NCI-H2171 treated with DMSO at 0.1 percent for 48 hours (cell line): Measurements from ENCODE around the gene ACSL1.
"Not testable (repeated sequence)": the region's sequence is repeated elsewhere in the genome, so short reads cannot be mapped to it uniquely, and the experiment has no call there.

Experiments
- DNase-seq: peaks from one replicate; lab custom pipeline; 2025; lab: John Stamatoyannopoulos, UW

The ACSL1 gene

DNA sequence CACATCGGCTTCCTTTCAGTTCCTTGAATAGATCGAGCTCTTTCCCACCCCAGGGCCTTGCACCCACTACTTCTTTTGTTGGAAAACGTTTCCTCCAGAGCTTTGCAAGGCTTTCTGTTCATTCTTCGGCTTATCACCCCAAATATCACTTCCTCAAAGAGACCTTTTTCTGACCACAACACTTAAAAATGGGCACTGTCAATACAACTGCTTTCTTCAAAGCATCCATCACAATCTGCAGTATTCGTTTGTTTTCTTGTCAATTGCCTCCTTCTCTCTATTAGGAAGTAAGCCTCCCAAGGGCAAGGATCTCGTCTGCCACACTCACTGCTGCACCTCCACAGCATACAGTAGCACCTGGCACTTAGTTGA is 74.2 kb downstream of the ACSL1 start:
- no peak for DNase-seq

DNA sequence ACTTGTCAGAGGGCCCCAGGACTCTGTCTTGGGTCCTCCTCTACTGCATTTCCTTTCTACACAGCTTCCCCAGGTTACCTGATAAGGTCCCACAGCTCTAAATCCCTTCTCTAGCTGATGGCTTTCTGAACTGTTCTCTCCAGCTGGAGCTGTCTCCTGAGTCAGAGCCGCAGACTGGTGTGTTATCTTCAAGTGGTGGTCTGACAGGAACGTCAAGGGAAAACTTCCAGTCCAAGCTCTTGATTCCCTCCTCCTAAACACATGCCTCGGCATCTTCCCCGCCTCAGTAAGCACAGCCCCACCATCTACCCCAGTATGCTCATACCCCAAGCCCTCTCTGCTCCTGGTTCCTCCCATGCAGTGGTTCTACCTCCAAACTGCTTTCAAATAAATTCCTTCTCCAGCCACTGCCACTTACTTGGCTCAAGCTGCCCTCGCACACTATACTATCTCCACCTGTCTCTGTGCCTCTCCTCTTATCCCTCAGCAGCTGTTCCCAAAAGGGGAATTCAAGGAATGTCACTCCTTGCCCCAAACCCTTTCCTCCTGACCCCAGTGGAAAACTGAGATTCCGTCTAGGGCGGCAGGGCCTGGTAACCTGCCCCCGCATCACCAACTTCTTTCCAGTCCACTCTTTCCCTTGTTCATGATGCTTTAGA is 74.7 kb downstream of the ACSL1 start:
- no peak for DNase-seq

DNA sequence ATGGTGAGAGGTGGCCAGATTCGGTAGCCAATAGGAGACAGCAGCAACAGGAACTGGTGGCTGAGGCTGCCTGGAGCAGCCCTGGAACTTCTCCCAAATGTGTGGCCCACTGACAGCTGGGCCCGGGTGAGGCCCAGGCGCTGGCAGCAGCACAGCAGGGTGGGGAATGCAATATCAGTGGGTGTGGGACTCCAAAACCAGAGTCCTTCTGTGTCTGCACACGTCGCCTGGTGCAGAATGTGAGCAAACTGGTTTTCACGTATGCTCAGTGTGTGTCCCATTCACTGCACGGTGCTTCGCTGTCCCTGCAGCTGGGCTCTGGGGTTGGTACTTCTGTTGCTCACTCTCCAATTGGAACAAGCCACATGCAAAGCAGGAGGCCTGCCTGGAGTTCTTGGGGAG is 77.5 kb downstream of the ACSL1 start:
- no peak for DNase-seq

DNA sequence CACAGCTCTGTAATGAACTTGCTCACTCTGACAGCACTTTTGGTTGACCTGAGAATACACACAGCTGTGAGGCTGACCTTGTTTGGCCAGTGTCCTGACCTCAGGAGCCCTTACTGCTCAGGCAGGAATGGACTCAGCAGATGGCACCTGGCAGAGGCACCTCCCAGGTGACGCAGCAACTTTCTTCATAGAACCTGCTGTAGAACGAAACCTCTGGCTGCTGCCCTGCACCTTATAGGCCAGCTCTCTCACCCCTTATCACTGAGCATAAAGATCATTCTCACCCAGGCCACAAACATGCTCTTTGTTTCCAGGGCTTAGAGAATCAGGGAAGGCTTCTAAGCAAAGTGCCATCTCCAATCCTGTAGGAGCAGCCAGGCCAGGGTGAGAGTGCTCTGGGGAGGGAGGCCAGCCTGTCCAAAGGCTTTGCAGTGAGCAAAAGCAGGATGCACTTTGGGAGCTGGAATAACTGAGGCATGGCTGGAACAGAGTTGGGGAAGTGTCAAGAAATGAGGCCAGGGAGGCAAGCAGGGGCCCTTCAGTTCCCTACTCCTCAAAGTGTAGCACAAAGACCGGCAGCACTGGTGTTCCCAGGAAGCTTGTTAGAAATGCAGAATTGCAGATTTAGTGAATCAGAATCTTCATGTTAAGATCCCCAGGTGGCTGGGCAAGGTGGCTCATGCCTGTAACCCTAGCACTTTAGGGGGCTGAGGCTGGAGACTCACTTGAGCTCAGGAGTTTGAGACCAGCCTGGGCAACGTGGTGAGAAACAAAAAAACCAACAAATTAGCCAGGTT is 78.5 kb downstream of the ACSL1 start:
- no peak for DNase-seq

DNA sequence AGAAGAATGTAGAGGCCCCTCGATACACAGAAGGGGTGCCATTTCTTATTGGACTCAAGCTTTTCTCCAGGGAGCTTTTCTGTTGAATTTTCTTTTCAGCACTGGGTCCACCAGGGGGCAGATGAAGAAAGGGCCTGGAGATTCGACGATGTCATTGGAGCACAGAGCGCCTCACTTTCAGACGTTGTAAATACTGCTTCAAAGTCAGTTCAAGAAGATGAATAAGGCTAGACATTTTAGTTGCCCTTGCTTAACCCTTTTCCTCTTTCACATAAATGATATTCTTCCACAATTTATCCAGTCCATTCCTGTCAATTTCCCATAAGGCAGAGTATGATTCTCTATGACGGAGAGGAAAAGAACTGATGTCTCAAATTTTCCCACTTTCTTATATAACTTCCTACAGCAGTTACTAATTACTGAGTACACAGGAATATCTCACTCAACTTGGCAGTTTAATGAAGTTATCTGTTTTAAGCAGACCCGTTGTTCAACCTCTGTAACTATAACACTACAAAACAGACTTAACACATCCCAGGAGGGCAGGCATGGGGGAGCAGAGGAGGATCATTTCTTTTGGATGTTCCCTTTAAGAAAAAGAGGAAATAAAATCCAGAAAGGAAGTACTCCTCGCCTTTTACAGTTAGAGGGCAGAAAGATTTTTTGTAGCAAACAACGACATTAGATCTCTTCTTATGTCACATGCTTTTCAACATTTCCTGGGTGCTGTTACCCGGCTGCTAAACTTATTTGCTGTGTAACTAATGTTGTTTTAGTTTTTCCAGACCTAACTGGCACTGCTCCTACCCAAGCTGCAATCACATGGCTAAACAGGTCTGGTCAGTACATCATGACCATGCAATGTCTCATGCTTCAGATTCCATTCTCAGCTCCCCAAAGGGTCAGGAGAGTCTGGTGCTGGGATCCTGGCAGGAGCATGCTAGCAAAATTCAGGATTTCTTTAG is 79.7 kb downstream of the ACSL1 start:
- DNase-seq, result peak; percentile 50

DNA sequence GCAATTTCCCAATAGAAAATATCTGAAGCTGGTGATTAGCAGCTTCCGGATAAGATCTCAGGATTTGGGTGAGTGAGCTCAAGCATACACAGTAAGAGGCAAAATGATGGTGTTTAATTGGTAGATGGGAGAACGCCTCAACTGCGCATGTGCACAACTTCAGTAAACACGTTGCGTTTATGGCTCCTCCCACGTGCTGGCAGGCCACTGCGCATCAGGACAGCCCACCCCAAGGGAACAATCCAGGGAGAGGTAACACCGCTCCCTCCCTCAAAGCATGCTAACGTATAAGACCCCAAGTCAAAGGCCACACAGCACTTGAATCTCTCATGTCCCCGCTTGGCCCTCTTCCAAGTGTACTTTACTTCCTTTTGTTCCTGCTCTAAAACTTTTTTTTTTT is 81.5 kb downstream of the ACSL1 start:
- DNase-seq, result no peak

DNA sequence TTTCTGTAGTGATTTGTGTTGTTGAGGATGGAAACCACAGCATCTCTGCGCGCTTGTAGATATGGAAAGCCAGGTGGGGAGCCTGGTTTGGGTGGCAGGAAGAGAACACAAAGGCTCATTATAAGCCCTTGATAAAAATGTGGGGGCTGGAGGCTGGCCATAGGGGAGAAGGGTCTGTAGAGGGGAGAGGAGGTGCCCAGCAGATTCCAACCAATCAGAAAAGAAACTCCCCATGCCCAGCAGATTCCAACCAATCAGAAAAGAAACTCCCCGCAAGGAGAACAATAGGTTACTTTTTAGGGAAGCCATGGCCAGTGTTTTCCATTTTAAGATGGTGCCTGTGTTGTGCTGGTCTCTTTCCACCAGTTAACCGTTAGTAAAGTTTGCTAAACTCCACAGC is 82.1 kb downstream of the ACSL1 start:
- no peak for DNase-seq

DNA sequence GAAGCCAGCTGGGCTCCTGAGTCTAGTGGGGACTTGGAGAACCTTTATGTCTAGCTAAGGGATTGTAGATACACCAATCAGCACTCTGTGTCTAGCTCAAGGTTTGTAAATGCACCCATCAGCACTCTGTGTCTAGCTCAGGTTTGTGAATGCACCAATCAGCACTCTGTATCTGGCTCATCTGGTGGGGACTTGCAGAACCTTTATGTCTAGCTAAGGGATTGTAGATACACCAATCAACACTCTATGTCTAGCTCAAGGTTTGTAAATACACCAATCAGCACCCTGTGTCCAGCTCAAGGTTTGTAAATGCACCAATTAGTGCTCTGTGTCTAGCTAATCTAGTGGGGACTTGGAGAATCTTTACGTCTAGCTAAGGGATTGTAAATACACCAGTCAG is 84.1 kb downstream of the ACSL1 start:
- DNase-seq, result not testable (repeated sequence)

DNA sequence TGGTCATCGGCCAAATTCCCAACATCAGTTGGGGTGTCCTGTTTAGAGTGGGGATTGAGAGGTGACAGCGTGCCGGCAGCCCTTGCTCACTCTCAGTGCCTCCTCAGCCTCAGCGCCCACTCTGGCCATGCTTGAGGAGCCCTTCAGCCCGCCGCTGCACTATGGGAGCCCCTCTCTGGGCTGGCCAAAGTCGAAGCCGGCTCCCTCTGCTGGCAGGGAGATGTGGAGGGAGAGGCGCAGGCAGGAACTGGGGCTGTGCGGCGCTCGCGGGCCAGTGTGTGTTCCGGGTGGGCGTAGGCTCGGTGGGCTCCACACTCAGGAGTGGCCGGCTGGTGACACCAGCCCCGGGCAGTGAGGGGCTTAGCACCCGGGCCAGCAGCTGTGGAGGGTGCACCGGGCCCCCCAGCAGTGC is 84.8 kb downstream of the ACSL1 start:
- DNase-seq, result no peak

DNA sequence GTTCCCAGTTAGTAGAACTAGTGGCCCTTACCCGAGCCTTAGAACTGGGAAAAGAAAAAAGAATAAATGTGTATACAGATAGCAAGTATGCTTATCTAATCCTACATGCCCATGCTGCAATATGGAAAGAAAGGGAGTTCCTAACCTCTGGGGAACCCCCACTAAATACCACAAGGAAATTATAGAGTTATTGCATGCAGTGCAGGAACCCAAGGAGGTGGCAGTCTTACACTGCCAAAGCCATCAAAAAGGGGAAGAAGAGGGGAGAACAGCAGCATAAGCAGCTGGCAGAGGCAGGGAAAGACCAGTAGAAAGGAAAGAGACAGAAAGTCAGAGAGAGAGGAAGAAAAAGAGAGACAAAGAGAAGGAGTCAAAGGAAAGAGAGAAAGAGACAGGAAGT is 86.2 kb downstream of the ACSL1 start:
- not testable (repeated sequence) for DNase-seq

DNA sequence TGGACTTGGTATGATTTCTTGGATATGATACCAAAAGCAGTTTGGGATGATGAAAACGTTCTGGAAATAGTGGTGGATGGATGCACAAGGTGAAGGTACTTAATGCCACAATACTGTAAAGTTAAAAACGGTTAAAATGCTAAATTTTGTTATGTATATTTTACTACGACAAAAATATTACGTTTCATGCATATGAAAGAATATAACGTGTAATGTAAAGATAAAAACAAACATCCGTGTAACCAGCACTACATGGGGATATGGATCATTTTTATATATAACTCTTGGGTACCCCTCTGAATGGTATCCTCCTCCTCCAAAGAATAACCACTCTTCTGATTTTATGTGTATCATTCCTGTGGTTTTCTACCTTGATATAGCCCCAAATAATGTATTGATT is 91.0 kb downstream of the ACSL1 start:
- DNase-seq, result no peak

DNA sequence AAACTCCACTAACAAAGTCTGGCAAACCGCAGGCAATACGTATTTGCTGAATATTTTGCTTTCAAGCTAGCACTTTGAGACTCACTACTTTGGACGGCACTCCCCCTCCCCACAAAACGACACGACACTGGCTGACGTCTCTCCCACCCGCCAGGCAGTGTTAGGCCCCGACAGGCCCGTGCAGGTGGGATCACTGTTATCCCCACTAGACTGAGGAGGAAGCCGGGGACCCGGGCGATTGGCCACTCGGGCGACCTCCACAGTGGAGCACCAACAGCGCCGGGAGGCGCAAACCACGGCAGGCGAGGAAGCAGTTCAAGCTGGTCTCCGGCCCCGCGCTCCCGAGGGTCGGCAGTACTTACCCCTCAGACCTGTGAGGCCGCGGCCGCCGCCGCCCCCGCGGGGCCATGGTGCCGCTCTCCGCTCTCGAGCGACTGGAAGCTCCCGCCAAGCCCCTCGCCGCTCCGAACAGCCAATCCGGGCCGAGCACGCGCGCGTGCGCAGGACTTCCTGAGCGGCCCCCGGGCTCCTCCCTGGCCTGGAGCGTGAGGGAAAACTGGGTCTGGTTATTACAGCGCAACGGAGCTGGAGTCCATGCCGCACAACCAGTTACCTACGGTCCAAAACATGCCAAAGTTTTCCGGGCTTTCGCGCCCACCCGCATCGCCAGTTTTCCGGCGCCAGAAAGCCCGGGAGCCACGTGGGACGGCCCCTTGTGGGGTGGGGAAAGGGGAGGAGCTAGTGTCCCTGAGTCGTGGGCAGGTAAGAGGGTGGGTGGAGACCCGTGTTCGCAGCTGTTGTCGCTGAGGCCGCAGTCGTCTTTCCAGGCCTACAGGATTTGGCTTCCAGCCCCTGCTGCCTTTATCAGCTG is 91.9 kb downstream of the ACSL1 start, which contains the start of gene CENPU:
TSS of gene CENPU (minus strand) at position 443 of the 871 bp plus-strand sequence. CDS start at position 409, 34 bp downstream.
- peak; percentile 94 for DNase-seq

DNA sequence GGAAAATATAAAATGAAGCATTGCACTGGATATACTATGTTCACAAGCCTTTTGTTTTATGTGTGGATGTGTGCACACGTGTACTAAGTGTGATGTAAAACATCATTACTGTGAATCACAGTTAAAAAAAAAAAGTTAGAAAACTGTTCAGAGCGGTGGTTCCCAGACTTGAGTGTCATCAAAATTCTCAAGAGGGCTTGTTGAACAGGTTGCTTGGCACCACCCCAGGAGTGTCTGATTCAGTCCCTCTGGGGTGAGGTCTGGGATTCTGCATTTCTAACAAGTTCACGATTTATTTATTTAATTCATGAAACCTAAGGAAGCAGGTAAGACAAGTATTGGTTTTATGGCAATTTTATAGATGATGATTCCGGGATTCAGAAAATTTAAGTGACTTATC is 93.6 kb downstream of the ACSL1 start:
- DNase-seq, result peak; percentile 38

DNA sequence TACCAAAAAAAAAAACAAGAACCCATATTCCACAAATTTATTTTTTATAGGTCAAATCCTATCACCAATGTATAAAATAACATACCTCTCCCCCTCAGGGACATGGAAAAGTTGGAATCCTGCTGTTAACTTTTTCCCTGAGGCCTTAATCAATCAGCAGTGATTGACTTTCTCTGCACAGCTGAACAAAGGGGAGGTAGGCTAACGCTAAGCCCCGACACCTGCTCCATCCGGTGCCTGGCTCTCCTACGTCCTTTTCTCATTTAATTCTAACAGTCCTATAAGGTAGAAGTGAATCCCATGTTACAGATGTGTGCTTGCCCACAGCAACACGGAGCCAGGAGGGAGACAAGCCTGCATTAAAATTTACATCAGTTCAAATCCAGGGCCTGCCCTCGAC is 94.7 kb downstream of the ACSL1 start:
- no peak for DNase-seq

DNA sequence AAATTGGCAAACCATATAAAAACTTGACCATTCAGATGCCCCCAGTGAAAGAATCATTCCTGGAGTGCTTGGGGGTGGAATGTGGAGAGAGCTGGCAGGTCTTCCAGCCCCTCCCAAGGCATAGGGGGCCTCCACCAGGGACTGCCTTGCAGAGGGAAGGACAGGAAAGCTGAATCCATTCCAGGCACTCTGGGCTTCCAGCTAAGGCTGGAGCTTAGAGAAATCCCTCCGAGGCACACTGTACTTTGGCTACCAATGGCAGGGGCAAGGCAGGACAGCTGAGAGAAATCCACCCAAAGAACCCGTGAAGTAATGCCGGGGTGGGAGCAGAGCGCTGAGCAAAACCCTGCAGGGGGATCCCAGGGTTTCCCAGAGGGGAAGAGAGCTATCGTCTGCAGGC is 95.8 kb downstream of the ACSL1 start:
- no peak for DNase-seq

DNA sequence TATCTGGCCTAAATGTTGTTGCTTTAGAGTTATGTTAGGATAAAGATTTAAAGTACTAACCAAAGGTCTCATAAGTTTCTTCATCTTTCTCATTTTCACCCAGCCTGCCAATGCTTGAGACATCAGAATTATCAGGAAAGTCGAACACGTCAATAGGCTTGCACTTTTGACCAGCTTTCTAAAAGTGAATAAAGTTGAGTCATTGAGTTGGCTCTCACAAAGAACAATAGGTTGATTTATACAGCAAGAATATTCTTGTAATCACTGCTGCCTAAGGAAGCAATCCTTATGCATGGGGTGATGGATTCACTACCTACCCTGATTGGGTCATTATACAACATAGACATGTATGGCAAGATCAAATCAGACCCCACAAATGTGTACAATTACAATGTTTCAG is 96.9 kb downstream of the ACSL1 start:
- no peak for DNase-seq

DNA sequence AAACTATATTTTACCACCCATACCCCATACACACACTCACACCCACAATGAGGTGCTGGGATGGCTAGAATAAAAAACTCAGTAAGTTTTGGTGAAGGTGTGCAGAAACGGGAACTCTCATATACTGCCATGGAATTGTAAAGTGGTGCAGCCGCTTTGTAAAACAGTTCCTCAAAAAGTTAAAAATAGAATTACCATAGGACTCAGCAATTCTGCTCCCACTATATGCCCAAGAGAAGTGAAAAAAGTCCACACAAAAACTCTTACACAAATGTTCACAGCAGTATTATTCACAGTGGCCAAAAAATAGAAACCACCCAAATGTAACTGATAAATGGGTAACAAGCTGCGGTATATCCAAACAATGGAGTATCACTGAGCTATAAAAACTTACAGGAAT is 98.3 kb downstream of the ACSL1 start:
- no peak for DNase-seq

DNA sequence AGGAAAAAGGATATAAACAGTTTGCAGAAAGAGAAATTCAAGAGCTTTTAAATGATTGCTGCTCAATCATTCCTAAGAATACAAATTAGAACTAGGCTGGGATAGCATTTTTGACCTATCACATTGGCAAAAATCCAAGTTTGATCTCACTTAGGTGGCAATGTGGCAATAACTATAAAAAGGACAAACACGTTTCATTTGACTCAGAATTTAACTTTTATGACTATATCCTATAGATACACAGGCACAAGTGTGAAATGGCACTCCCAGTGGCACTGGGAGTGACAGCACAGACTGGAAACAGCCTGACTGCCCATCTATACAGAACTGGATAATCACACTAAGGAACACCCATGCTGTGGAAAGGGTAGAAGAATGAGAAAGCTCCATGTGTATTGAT is 103.0 kb downstream of the ACSL1 start:
- no peak for DNase-seq

DNA sequence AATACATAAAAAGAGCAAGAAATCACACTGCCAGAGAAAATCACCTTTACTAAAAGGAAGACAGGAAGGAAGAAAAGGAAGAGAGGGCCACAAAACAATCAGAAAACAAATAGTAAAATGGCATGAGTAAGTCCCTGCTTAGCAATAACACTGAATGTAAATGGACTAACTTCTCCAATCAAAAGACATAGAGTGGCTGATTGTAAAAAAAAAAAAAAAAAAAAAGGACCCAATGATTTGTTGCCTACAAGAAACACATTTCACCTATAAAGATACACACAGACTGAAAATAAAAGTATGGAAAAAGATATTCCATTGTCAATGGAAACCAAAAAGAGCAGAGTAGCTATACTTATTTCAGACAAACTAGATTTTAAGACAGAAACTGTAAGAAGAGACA is 104.5 kb downstream of the ACSL1 start:
- DNase-seq, result no peak

DNA sequence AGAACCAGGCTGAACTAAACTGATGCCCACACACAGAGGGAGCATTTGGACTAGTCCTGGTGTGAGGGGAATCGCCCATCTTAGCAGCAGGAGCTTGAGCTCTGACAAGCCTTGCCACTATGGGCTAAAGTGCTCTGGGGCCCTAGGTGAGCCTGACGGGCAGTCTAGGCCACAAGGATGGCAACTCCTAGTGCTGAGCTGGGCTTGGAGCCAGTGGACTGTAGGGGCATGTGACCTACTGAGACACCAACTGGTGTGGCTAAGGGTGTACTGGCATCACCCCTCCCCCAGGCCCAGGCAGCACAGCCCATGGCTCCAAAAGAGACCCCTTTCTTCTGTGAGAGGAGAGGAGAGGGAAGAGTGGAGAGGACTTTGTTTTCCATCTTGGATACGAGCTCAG is 106.4 kb downstream of the ACSL1 start:
- DNase-seq, result no peak

DNA sequence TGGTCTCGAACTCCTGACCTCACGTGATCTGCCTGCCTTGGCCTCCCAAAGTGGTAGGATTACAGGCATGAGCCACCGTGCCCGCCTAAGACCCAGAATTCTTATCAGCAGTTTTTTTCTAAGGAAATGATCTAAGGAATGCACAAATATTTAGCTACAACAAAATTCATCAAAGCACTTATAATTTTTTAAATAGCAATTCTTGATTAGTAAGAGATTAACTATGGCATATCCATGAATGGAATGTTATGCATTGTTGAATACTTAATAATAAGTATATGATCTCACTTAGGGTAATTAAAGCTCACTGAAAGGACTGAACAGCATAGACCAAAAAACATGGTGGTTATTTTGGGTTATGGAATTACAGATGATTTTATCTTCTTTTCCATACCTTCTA is 110.2 kb downstream of the ACSL1 start:
- no peak for DNase-seq

DNA sequence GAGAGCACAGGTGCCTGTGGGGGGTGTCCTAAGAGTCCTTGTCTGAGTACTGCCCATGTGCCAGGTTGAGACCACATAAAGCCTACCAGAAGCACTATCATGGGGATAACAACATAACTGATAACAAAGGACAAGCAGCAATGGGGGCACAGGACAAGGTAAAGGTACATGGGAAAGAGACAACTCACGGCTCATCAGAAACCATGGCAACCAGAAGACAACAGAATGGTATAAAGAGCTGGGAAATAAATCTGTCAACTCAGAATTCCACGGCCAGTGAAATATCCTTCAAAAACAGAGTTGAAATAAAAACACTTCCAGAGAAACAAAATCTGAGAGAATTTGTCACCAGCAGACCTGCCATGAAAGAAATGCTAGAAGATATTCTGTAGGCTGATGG is 111.9 kb downstream of the ACSL1 start:
- no peak for DNase-seq
